K562 (cell line): Measurements from ENCODE around the gene SV2A. TPM values are rescaled to one million over a fixed set of nuclear protein-coding genes. Genes with fewer than 3 reads are reported as not detected.

Experiments used
- ADNP ChIP-seq: fragments of 200-800 bp; sonication (Bioruptor generic); IDR thresholded peaks from 2 replicates; pipeline ENCODE4 v1.6.1; 2016; ENCODE audit warnings: missing genetic modification characterization, missing compliant biosample characterization
- CHCHD3 ChIP-seq: fragments of 250-450 bp; sonication (Bioruptor Pico); IDR thresholded peaks from 2 replicates; pipeline ENCODE4 v2.1.2; 2022; ENCODE audit warnings: mild to moderate bottlenecking
- CREB1 ChIP-seq, 2 experiments: sonication (generic) in 1 of 2; formaldehyde crosslinking in 1 of 2; IDR thresholded peaks; 2 replicates each; pipeline versions ENCODE4 v1.6.1 to v1.8.0; 2012 to 2022; ENCODE audit warnings: inconsistent platforms in 1 of 2, mild to moderate bottlenecking in 1 of 2, missing genetic modification reagents in 1 of 2, moderate library complexity in 1 of 2
- CREB3L1 ChIP-seq: fragments of 450-650 bp; IDR thresholded peaks from 2 replicates; pipeline ENCODE4 v1.6.1; 2014; ENCODE audit warnings: low read depth, mild to moderate bottlenecking, moderate library complexity, borderline replicate concordance
- ELF4 ChIP-seq: fragments of 450-650 bp; formaldehyde crosslinking; IDR thresholded peaks from 2 replicates; pipeline ENCODE4 v1.4.0; 2022; ENCODE audit warnings: missing genetic modification characterization
- ETV5 ChIP-seq: sonication (generic); formaldehyde crosslinking; IDR thresholded peaks from 2 replicates; pipeline ENCODE4 v1.4.0; 2020; ENCODE audit warnings: low read depth, mild to moderate bottlenecking, missing genetic modification reagents
- FOXJ2 ChIP-seq: fragments of 200-800 bp; sonication (Bioruptor generic); IDR thresholded peaks from 2 replicates; pipeline ENCODE4 v1.6.1; 2016; ENCODE audit warnings: missing genetic modification characterization, missing compliant biosample characterization
- JUNB ChIP-seq: fragments of 450-650 bp; formaldehyde crosslinking; conservative IDR thresholded peaks from 2 replicates; pipeline ENCODE4 v1.4.0; 2020; ENCODE audit warnings: mild to moderate bottlenecking
- MGA ChIP-seq: fragments of 450-650 bp; IDR thresholded peaks from 2 replicates; pipeline ENCODE4 v1.6.1; 2016; ENCODE audit warnings: mild to moderate bottlenecking, moderate library complexity
- POLR2A ChIP-seq: fragments of 450-650 bp; conservative IDR thresholded peaks from 2 replicates; pipeline ENCODE4 v1.6.1; 2016
- RCOR1 ChIP-seq, 2 experiments: IDR thresholded peaks; 2 replicates each; pipeline ENCODE4 v1.6.1; 2012; ENCODE audit warnings: low read depth in 2 of 2, low read length in 2 of 2, borderline replicate concordance in 1 of 2, improper control_type of control experiment in 1 of 2
- SMAD3 ChIP-seq: fragments of 450-650 bp; formaldehyde crosslinking; conservative IDR thresholded peaks from 2 replicates; pipeline ENCODE4 v1.4.0; 2020; ENCODE audit warnings: mild to moderate bottlenecking
- SMAD4 ChIP-seq: fragments of 250-450 bp; sonication (Bioruptor Pico); conservative IDR thresholded peaks from 2 replicates; pipeline ENCODE4 v1.8.0; 2021; ENCODE audit warnings: inconsistent platforms, mild to moderate bottlenecking, moderate library complexity
- SMARCA5 ChIP-seq: fragments of 450-650 bp; IDR thresholded peaks from 2 replicates; pipeline ENCODE4 v1.6.1; 2016
- ZNF584 ChIP-seq: fragments of 200-800 bp; sonication (Bioruptor generic); IDR thresholded peaks from 2 replicates; pipeline ENCODE4 v1.6.1; 2016; ENCODE audit warnings: low read depth, mild to moderate bottlenecking, missing genetic modification characterization, missing compliant biosample characterization
- polyA plus RNA-seq, 8 experiments: library from polyadenylated mRNA; depleted of rRNA in 4 of 8; stranded (reverse) in 5 of 8; unstranded in 3 of 8; fragments of >200 nt; fragmentation: Nextera tagmentation in 2 of 8; fragmentation: Illumina TruSeq in 1 of 8; extraction: Ambion mirVana in 2 of 8; extraction: Trizol in 1 of 8; gene quantifications; 2 replicates each; pipeline versions ENCODE4 v1.2.1 to v1.2.3, GENCODE V29; 2011 to 2014; ENCODE audit warnings: inconsistent platforms in 1 of 8, missing spikeins in 1 of 8
- total RNA-seq, 7 experiments: library from RNA; depleted of rRNA in 6 of 7; stranded (reverse); fragments of >200 nt in 6 of 7; fragmentation: Illumina TruSeq in 2 of 7; extraction: Trizol in 2 of 7; gene quantifications; 2 replicates each; pipeline versions ENCODE4 v1.2.1 to v1.2.3, GENCODE V29; 2011 to 2021; ENCODE audit warnings: low replicate concordance in 1 of 7

The SV2A gene
- total and polyA plus RNA-seq, 9 of the 15 experiments (the other 6 are each of a cell fraction or from before 2014, with no cell fraction given), result 0.07 to 0.22 (median 0.11) TPM; not detected in 1

GRCh38 chr1:149883598-149884247, 33.9 kb downstream of the SV2A start (continued):
- TF ChIP-seq MGA (no peak), ZNF584 (no peak), ETV5 (no peak), JUNB (CRISPR knock-in tag) (no peak), ELF4 (CRISPR knock-in tag) (no peak), SMARCA5 (0 out of 2 replicates have a peak, but pooled peaks have one; percentile 21), SMAD4 (CRISPR knock-in tag) (no peak), RCOR1 (IDR thresholded peaks at IDR 0.05; ENCODE audit: borderline replicate concordance in 1 of 2, low read depth in 2 of 2, low read length in 2 of 2) (peak in 1 of 2 experiments; percentile 41; a peak in 1 of 4 replicates), CHCHD3 (CRISPR knock-in tag) (peak; percentile 70; the same call in 1 of the 2 replicates), ADNP (tag) (no peak; the same call in 1 of the 2 replicates), POLR2A (peak; percentile 27; the same call in 1 of the 2 replicates), CREB3L1 (no peak), CREB1 (IDR thresholded peaks at IDR 0.05) (no peak), CREB1 (CRISPR knock-in tag; IDR thresholded peaks at IDR 0.05) (no peak), SMAD3 (no peak), FOXJ2 (tag) (no peak)
